IPS-15b (cell line): ENCODE results near the gene WDCP.
"Not testable (repeated sequence)": the region's sequence is repeated elsewhere in the genome, so short reads cannot be mapped to it uniquely, and the experiment has no call there.

ENCODE experiments used
- H3K27me3 ChIP-seq: one replicate; pipeline ENCODE4 v1.6.1; 2013; ENCODE audit warnings: low read length; ENCODE audit not compliant: control insufficient read depth, insufficient read depth
- H3K36me3 ChIP-seq: one replicate; pipeline ENCODE4 v1.6.1; 2013; ENCODE audit warnings: low read length; ENCODE audit not compliant: control insufficient read depth, insufficient read depth
- H3K4me1 ChIP-seq: one replicate; pipeline ENCODE4 v1.6.1; 2013; ENCODE audit warnings: mild to moderate bottlenecking, low read length; ENCODE audit not compliant: control insufficient read depth, insufficient read depth
- H3K4me3 ChIP-seq: one replicate; pipeline ENCODE4 v1.5.1; 2013; ENCODE audit warnings: low read depth, low read length
- H3K9ac ChIP-seq: one replicate; pipeline ENCODE4 v1.6.1; 2013; ENCODE audit warnings: low read depth, mild to moderate bottlenecking, low read length
- H3K9me3 ChIP-seq: one replicate; pipeline ENCODE4 v1.6.1; 2013; ENCODE audit warnings: mild to moderate bottlenecking, low read length; ENCODE audit not compliant: control insufficient read depth, insufficient read depth

The WDCP gene

DNA sequence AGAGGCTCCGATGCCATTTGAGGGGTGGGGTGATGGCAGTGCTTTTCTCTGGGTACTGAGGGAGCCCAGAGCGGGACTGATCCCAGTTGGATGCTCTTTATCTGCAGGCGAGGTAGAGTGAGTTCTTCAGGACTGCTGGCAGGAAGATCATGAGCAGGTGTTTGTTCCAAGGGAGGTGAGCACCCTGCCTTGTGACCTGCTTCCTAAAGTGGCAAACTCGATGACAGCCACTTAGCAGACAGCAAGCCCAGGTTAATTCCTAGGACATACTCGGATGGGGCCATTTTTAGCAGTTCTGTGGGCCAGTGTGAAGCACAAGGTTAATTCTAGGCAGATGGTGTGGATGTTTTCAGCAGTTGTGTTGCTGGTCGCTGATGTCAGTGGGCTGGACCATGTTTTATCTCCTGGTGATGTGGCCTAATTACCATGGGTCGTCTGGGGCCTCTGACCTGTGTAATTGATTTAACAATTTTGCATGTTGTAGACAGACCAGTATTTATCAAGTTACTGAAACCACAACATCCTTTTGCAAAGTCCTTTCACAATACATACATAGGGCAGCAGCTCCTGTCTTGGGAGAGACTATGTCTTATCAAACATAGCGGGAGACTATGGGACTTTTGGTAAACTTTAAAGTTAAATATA is 7.3 kb upstream of the WDCP start:
- Histone ChIP-seq H3K27me3 (no peaks in the 10 kb centered on the region), H3K36me3 (no peaks in the 10 kb centered on the region), H3K4me1 (no peaks in the 10 kb centered on the region)

GRCh38 chr2:24052951-24053350 is 5.8 kb upstream of the WDCP start:
- Histone ChIP-seq H3K9me3 (no peaks in the 10 kb centered on the region), H3K4me1 (no peaks in the 10 kb centered on the region), H3K4me3 (no peak overlapping the region), H3K9ac (no peak overlapping the region), H3K36me3 (no peaks in the 10 kb centered on the region), H3K27me3 (no peaks in the 10 kb centered on the region)

More for the DNA sequence above, 7.3 kb upstream of the WDCP start:
- Histone ChIP-seq H3K4me3 (no peak overlapping the region), H3K9me3 (no peaks in the 10 kb centered on the region), H3K9ac (no peak overlapping the region)

DNA sequence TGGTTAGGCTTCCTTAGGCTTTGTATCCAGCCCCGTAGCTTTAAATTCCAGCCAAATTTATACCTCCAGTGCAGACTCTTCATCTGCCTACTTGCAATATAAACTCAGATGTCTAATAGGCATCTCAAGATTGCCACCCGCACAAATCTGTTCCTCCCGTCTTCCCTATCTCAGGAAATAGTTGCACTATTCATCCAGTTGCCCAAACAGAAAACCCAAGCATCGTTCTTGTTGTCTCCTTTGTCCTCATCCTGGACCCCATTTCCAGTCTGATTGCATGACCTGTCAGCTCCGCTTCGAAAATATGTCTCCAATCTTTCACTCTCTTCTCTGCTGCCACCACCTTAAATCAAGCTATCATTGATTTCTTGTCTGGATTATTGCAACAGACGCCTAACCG is 4.6 kb upstream of the WDCP start:
- no peaks in the 10 kb centered on the region for H3K27me3 ChIP-seq
- no peak overlapping the region for H3K9ac ChIP-seq
- H3K4me1 ChIP-seq, result peaks cover 2% of the 10 kb centered on the region
- no peak overlapping the region for H3K4me3 ChIP-seq
- no peaks in the 10 kb centered on the region for H3K36me3 ChIP-seq
- H3K9me3 ChIP-seq, result no peaks in the 10 kb centered on the region

DNA sequence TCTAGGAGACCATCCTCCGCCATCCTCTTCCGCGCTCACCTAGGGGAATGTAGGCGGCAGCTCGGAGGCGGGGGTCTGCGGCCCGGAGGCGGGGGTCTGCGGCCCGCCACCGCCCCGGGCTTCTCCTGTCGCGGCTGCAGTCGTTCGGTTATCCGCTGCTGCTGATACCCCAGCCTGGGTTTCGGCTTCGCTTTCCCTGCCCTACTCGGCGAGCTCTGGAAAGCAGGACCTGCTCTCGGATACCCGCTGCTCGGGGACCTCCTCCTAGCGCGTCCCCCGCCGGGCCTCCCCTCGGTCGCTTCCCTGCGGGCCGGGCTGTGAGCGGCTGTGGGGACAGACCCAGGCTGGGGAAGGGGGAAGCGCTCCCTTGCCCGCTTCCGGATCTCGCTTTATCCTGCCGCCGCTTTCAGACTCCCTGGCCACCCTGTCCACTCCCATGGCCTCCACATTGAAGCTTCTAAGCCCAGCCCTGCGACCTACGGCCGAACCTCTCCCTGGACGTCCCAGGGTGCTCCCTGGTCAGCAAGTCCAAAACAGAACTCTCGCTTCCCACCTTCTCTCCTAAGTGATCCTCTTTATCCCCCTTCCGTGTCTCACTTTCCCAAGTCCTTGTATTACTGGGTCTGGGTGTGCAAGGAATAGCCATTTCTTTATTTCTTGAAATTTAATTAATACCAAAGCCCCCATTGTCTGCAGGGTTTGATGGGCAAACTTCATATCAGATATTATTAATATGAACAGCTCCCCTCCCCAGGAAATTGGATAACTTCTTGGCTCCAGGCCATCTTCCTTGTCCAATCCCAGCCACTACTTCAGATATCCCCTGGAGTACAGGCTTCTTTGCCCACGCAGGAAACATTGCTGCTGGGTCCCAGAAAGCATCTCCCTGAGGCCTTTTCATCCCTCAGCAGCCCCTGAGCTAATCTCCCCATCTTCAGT is 3.1 kb upstream of the WDCP start:
- H3K4me1 ChIP-seq, result peaks cover 2% of the 10 kb centered on the region
- peak overlapping the region; percentile 82 for H3K4me3 ChIP-seq
- no peaks in the 10 kb centered on the region for H3K27me3 ChIP-seq
- no peaks in the 10 kb centered on the region for H3K36me3 ChIP-seq
- peak overlapping the region; percentile 70 for H3K9ac ChIP-seq
- no peaks in the 10 kb centered on the region for H3K9me3 ChIP-seq

GRCh38 chr2:24049485-24050021 is 2.4 kb upstream of the WDCP start, which contains the start of gene FKBP1B:
Gene FKBP1B (plus strand): TSS chr2:24049741. CDS start chr2:24049850, 109 bp downstream.
- H3K9me3 ChIP-seq, result no peaks in the 10 kb centered on the region
- H3K4me1 ChIP-seq, result peaks cover 2% of the 10 kb centered on the region
- peak within 1 kb of the TSS; percentile 70 for H3K9ac ChIP-seq
- H3K36me3 ChIP-seq, result no peaks in the 10 kb centered on the region
- H3K4me3 ChIP-seq, result peak within 1 kb of the TSS; percentile 82
- no peaks in the 10 kb centered on the region for H3K27me3 ChIP-seq

GRCh38 chr2:24048769-24049484 is 1.7 kb upstream of the WDCP start:
- H3K36me3 ChIP-seq, result no peaks in the 10 kb centered on the region
- H3K4me3 ChIP-seq, result peak overlapping the region; percentile 56
- H3K4me1 ChIP-seq, result peaks cover 2% of the 10 kb centered on the region
- H3K9ac ChIP-seq, result no peak overlapping the region
- no peaks in the 10 kb centered on the region for H3K9me3 ChIP-seq
- H3K27me3 ChIP-seq, result no peaks in the 10 kb centered on the region

DNA sequence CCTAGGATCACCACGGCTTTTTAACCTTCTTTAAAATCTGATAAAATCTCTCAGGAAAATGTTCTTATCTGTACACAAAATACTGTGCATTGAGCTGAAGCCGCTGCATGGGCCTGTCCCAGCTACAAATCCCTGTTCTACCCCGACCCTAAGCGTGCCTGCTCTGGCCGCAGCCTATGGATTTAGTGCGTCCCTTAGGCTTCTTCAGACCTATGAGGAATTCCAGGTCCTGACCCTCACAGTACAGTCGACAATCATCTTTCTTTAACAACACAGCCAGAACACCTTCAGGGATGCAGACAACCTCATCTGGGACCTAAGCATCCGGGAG is 477 bp upstream of the WDCP start:
- Histone ChIP-seq H3K4me3 (peak overlapping the region; percentile 23), H3K9ac (no peak overlapping the region), H3K9me3 (no peaks in the 10 kb centered on the region), H3K4me1 (peaks cover 2% of the 10 kb centered on the region), H3K27me3 (no peaks in the 10 kb centered on the region), H3K36me3 (no peaks in the 10 kb centered on the region)

DNA sequence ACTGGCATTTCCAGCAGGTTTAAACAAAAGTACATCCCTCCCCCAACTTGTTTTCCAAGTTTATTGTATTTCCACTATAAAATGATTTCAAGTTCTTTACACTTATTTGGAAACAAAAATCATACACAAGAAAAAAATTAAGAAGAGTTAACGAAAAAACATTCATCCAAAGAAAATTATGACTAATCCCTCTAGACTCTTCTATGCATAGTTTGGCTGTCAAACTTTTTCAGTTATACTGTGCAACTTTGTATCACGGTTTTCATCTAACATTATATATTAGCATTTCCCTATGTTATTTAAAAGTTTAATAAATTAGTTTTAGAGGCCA is 627 bp downstream of the WDCP start:
- no peak overlapping the region for H3K9ac ChIP-seq

DNA sequence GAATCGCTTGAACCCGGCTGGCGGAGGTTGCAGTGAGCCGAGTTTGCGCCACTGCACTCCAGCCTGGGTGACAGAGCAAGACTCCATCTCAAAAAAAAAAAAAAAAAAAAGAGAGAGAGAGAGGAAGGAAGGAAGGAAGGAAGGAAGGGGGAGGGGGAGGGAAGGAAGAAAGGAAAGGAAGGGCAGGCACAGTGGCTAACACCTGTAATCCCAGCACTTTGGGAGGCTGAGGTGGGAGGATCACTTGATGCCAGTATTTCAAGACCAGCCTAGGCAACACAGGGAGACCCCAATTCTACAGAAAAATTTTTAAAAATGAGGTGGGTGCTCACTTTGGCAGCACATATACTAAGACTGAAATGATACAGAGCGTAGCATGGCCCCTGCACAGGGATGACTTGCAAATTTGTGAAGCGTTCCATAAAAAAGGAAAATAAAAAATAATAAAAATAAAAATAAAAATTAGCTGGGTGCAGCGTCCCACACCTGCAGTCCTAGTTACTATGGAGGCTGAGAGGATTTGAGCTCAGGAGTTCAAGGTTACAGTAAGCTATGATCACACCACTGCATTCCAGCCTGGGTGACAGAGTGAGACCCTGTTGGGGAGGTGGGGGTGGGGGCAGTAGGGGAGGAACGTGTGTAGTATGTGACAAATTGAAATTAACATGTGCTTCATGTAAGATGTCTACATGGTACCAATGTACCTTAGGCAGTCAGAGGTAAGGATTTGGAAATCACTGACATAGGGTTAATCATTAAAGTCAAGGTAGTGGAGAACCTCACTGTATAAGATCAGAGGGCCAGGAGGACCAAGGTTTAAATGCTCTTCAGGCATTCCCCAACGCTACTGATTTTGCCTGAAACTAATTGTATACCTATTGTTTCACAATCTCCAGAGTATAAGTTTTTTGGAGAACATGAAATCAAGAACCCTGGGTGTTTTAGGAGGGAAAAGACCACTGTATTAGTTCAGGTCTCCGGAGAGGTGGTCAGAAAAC is 1.4 kb downstream of the WDCP start:
- H3K9ac ChIP-seq, result no peak overlapping the region
- no peaks in the 10 kb centered on the region for H3K9me3 ChIP-seq
- H3K27me3 ChIP-seq, result no peaks in the 10 kb centered on the region
- H3K36me3 ChIP-seq, result no peaks in the 10 kb centered on the region
- peaks cover 2% of the 10 kb centered on the region for H3K4me1 ChIP-seq
- peak overlapping the region; percentile 79 for H3K4me3 ChIP-seq

More for the DNA sequence above, 627 bp downstream of the WDCP start:
- H3K4me1 ChIP-seq, result peaks cover 2% of the 10 kb centered on the region
- no peaks in the 10 kb centered on the region for H3K27me3 ChIP-seq
- H3K9me3 ChIP-seq, result no peaks in the 10 kb centered on the region
- peak overlapping the region; percentile 79 for H3K4me3 ChIP-seq
- H3K36me3 ChIP-seq, result no peaks in the 10 kb centered on the region

GRCh38 chr2:24043133-24043532 is 4.1 kb downstream of the WDCP start:
- H3K27me3 ChIP-seq, H3K9ac ChIP-seq, H3K4me1 ChIP-seq, H3K4me3 ChIP-seq, H3K36me3 ChIP-seq, H3K9me3 ChIP-seq: not testable (repeated sequence)

- Histone ChIP-seq H3K4me1 (no peaks in the 10 kb centered on the region), H3K9me3 (no peaks in the 10 kb centered on the region), H3K27me3 (no peaks in the 10 kb centered on the region), H3K9ac (no peak overlapping the region), H3K4me3 (no peak overlapping the region), H3K36me3 (peaks cover 10% of the 10 kb centered on the region)
Observed at GRCh38 chr2:24040511-24040910, 6.7 kb downstream of the WDCP start.
